Measurements from ENCODE around the gene MOK.

Gene MOK

DNA sequence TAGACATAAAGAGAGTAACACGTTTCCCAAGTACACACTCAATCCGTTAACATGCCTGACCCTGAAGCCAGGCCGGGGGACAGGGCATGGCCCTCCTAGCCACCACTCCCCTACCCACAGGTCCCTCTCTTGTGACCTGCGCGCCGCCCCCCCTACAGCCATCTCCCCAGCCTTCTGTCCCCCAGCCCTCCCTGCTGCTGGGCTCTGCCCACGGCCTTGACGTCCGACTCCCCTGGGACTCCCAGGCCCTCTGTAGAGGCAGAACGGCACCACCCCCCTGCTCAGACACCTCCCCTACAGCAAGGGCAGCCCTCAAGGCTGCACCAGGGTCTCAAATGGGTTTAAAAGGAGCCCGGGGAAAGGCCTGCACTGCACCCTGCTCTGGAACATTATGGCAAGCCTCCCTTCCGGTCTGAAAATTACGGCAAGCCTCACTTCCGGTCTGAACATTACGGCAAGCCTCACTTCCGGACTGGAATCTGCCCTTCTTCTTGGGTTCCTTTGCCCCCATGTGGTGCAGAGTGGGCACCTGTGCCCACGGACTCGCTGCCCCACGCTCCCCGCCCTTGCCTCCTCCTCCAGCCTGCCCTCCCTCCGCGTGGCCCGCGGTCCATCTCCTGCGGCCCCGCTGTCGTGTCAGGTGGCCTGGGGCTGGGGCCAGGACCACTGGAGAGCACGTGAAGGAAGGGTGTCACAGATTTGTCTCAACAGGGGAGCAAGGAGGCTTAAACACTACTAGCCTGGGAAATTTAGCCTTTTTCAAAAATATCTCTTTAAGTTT is 77.6 kb downstream of the MOK start:
- peak; percentile 92 for DNase-seq (ENCODE audit: low read depth)

DNA sequence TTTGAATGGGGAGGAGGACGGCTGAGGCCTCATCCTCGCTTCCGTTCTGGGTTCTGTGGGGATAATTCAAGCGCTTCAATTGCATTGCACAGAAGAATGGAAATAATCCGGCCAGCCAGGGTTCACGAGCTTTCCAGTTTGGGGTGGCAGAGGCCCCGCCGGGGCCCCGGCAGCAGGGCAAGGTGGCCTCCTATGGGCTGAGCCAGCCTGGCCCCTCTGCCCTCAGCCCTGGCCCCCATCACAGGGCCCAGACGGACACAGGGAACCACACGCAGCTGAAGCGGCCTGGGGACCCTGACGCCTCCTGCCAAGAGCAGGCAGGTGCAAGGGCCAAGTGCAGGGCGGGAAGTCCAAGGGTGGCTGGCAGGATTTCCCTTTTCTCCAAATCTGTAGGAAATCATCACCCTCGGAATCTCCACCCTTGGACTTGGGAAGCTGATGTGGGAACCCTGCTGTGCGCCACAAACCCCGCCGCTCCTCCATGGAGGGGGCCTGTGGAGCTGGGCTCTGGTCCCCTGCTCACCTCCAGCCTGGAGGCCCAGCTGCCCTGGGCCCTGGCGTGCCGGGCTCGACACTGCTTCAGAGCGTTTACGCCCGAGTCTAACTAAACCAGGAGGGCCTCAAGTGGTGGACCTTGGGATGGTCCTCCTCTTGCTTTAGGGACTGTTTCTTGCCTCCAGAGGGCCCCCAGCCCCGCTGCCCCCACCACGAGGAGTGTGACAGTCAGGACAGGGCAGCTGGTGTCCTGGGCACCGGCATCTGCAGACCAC is 78.4 kb downstream of the MOK start:
- DNase-seq (ENCODE audit: low read depth), result peak; percentile 56
- no peak for TF ChIP-seq POLR2A (IDR thresholded peaks at IDR 0.05; ENCODE audit: extremely low read depth, insufficient read length)
- TF ChIP-seq, protein P1, sequence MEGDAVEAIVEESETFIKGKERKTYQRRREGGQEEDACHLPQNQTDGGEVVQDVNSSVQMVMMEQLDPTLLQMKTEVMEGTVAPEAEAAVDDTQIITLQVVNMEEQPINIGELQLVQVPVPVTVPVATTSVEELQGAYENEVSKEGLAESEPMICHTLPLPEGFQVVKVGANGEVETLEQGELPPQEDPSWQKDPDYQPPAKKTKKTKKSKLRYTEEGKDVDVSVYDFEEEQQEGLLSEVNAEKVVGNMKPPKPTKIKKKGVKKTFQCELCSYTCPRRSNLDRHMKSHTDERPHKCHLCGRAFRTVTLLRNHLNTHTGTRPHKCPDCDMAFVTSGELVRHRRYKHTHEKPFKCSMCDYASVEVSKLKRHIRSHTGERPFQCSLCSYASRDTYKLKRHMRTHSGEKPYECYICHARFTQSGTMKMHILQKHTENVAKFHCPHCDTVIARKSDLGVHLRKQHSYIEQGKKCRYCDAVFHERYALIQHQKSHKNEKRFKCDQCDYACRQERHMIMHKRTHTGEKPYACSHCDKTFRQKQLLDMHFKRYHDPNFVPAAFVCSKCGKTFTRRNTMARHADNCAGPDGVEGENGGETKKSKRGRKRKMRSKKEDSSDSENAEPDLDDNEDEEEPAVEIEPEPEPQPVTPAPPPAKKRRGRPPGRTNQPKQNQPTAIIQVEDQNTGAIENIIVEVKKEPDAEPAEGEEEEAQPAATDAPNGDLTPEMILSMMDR (IDR thresholded peaks at IDR 0.05; ENCODE audit: low read depth, low read length), result no peak
- TF ChIP-seq, protein P2, sequence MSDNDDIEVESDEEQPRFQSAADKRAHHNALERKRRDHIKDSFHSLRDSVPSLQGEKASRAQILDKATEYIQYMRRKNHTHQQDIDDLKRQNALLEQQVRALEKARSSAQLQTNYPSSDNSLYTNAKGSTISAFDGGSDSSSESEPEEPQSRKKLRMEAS (IDR thresholded peaks at IDR 0.05; ENCODE audit: low read depth, low read length), result no peak
- peak overlapping the region; percentile 25 for H3K4me3 ChIP-seq (ENCODE audit: low read depth, low read length)

More for the DNA sequence above, 77.6 kb downstream of the MOK start:
- TF ChIP-seq POLR2A (IDR thresholded peaks at IDR 0.05; ENCODE audit: extremely low read depth, insufficient read length) (peak; percentile 63), MYC (IDR thresholded peaks at IDR 0.05; ENCODE audit: low read depth, low read length) (peak; percentile 83)
- TF ChIP-seq, protein P1 (IDR thresholded peaks at IDR 0.05; ENCODE audit: low read depth, low read length), result no peak
- TF ChIP-seq, protein P2 (IDR thresholded peaks at IDR 0.05; ENCODE audit: low read depth, low read length), result peak; percentile 18; the same call in 1 of the 2 replicates
- H3K4me3 ChIP-seq (ENCODE audit: low read depth, low read length), result peak overlapping the region; percentile 42

DNA sequence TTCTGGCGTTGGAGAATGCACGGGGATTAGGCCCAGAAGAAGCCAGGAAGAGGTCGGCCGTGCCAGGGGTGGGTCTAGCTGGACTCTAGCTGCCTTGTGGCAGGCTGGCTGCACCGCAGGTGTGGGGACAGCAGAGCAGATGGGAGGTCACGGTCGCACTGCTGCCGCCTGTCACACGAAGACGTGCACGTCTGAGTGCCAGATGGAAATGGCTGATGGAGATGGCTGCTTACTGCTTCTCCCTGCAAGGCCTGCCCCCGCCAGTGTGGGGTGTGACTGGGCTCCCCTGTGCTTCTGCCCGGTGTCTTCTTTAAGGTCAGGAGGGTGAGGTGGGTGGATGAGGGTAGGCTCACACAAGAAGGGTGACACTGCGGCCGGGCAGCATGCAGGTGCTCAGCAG is 79.0 kb downstream of the MOK start:
- H3K4me3 ChIP-seq (ENCODE audit: low read depth, low read length), result no peak overlapping the region
- TF ChIP-seq, protein P2 (IDR thresholded peaks at IDR 0.05; ENCODE audit: low read depth, low read length), result no peak
- TF ChIP-seq MYC (IDR thresholded peaks at IDR 0.05; ENCODE audit: low read depth, low read length), result no peak
- TF ChIP-seq, protein P1 (IDR thresholded peaks at IDR 0.05; ENCODE audit: low read depth, low read length), result no peak
- TF ChIP-seq POLR2A (IDR thresholded peaks at IDR 0.05; ENCODE audit: extremely low read depth, insufficient read length), result no peak
- no peak for DNase-seq (ENCODE audit: low read depth)

DNA sequence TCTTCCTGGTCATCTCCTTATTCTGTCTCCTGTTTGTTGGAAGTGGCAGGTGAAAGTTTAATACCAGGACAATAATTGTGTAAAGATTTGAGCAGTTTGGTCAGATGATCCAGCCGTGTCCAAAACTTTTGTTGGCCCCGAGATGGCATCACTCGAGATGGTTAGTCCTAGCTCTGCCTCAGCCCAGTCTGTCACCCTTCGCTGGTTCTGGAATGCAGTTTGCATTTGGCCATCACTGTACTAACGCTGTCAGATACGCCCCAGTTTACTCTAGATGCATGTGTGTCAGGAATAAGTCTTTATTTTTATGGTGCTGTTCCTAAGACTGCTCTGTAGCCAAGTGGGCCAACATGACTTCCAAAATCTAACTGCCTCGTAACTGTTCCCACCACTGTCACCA is 79.6 kb downstream of the MOK start:
- TF ChIP-seq, protein P2 (IDR thresholded peaks at IDR 0.05; ENCODE audit: low read depth, low read length), result no peak
- TF ChIP-seq MYC (IDR thresholded peaks at IDR 0.05; ENCODE audit: low read depth, low read length), result no peak
- no peak overlapping the region for H3K4me3 ChIP-seq (ENCODE audit: low read depth, low read length)
- DNase-seq (ENCODE audit: low read depth), result no peak

DNA sequence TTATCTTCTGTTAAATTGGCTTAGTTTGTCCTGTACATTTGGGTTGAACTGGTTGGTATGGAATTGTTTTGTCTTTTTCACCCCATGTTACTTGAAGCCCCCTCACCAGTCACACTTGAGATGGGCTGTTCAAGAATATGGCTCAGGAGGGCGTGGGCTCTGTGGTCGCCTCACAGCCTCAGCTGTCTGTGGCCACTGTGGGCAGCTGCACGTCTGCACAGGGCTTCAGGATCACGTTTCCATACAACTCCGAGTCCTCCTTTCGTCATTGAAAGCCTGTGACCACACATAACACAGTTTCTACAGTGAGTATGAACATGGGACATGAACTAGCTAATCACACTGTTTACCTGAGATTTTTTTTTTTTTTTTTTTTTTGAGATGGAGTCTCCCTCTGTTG is 81.3 kb downstream of the MOK start:
- DNase-seq (ENCODE audit: low read depth), result no peak
- no peak for TF ChIP-seq MYC (IDR thresholded peaks at IDR 0.05; ENCODE audit: low read depth, low read length)
- TF ChIP-seq, protein P1 (IDR thresholded peaks at IDR 0.05; ENCODE audit: low read depth, low read length), result no peak
- TF ChIP-seq POLR2A (IDR thresholded peaks at IDR 0.05; ENCODE audit: extremely low read depth, insufficient read length), result no peak
- TF ChIP-seq, protein P2 (IDR thresholded peaks at IDR 0.05; ENCODE audit: low read depth, low read length), result no peak
- H3K4me3 ChIP-seq (ENCODE audit: low read depth, low read length), result no peak overlapping the region

DNA sequence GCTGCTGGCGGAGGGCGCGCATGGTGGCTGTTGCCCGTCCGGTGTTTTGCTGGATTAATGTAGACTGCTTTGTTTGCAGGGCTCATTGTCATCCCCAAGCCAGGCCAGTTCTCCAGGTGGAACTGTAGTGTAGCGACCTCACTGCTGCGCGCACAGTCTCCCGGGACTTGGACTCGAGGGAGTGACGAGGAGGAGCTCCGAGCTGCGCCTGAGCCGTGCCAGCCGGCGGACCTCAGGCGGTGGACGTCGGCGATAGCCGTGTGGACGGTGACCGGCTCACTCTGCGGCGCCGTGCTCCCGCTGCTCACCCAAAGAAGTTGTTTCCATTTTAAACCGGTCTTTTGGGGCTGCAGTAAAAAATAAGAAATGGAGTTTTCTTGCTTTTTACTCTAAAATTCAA is 82.2 kb downstream of the MOK start:
- TF ChIP-seq POLR2A (IDR thresholded peaks at IDR 0.05; ENCODE audit: extremely low read depth, insufficient read length) (no peak), MYC (IDR thresholded peaks at IDR 0.05; ENCODE audit: low read depth, low read length) (no peak)
- TF ChIP-seq, protein P1 (IDR thresholded peaks at IDR 0.05; ENCODE audit: low read depth, low read length), result no peak
- TF ChIP-seq, protein P2 (IDR thresholded peaks at IDR 0.05; ENCODE audit: low read depth, low read length), result no peak
- no peak for DNase-seq (ENCODE audit: low read depth)
- H3K4me3 ChIP-seq (ENCODE audit: low read depth, low read length), result no peak overlapping the region

All from NB4 (cell line).